Activated CD4-positive, alpha-beta T cell treated with anti-CD3 and anti-CD28 coated beads for 4 hours (primary cell): ENCODE results near the gene MRPL11.

Experiments
- DNase-seq, 2 donors: peaks; one replicate each; pipeline ENCODE4 v3.0.0-alpha.2; 2020

The MRPL11 gene

GRCh38 chr11:66386171-66387069 lies 52.2 kb downstream of the MRPL11 start:
- peak; percentile 80 to 88 for DNase-seq
